Spleen (tissue), 7 donors: Measurements from ENCODE around the gene COTL1.

Experiments
- CTCF ChIP-seq, 11 experiments: fragments of 200-600 bp in 7 of 11; fragments of 450-650 bp in 4 of 11; sonication (generic) in 4 of 11; IDR thresholded peaks in 8 of 11; conservative IDR thresholded peaks in 3 of 11; 1 replicate in 7 of 11; 2 replicates in 4 of 11; pipeline versions ENCODE4 v1.4.0 to v1.8.0; 2016 to 2021; ENCODE audit warnings: antibody characterized with exemption in 11 of 11, inconsistent platforms in 4 of 11, mild to moderate bottlenecking in 1 of 11
- POLR2A ChIP-seq, 3 donors: fragments of 450-650 bp; IDR thresholded peaks; one replicate each; pipeline ENCODE4 v1.5.1; 2017; ENCODE audit warnings: antibody characterized with exemption in 3 of 3, mild to moderate bottlenecking in 1 of 3
- donor health status: DM: no; HTN: no; CAD: no; lungs with moderate emphysema.
- donor health status: DM: no; HTN: no; CAD: no.
- donor health status: DM: no; HTN: no; CAD: no.

GRCh38 chr16:84594725-84595038, 23.2 kb downstream of the COTL1 start:
- no peak for TF ChIP-seq CTCF (IDR thresholded peaks at IDR 0.05 in 8 of 11, conservative IDR thresholded peaks at IDR 0.05 in 3 of 11)
- TF ChIP-seq POLR2A (IDR thresholded peaks at IDR 0.05) = no peak
